Activated T-cell treated with anti-CD3 and anti-CD28 coated beads, Interleukin-2, amount 50 U/mL, for 24 hours (primary cell): ENCODE data around the gene RNF39.

ENCODE experiments used
- DNase-seq: peaks from one replicate; pipeline ENCODE4 v3.0.0-alpha.2; 2020
- H3K27ac Mint-ChIP-seq: 2 replicates; pipeline ENCODE4 v1.8.0; 2020; ENCODE audit warnings: mild to moderate bottlenecking, mixed read lengths
- H3K27me3 Mint-ChIP-seq: 2 replicates; pipeline ENCODE4 v1.8.0; 2020; ENCODE audit warnings: mixed read lengths
- H3K36me3 Mint-ChIP-seq: 2 replicates; pipeline ENCODE4 v1.8.0; 2020; ENCODE audit warnings: low read depth, mixed read lengths
- H3K4me1 Mint-ChIP-seq: 2 replicates; pipeline ENCODE4 v1.8.0; 2020; ENCODE audit warnings: low read depth, mixed read lengths
- H3K4me3 Mint-ChIP-seq: 2 replicates; pipeline ENCODE4 v1.8.0; 2020; ENCODE audit warnings: mild to moderate bottlenecking, moderate library complexity, mixed read lengths
- H3K9me3 Mint-ChIP-seq: 2 replicates; pipeline ENCODE4 v1.8.0; 2020; ENCODE audit warnings: mixed read lengths

The RNF39 gene

DNA sequence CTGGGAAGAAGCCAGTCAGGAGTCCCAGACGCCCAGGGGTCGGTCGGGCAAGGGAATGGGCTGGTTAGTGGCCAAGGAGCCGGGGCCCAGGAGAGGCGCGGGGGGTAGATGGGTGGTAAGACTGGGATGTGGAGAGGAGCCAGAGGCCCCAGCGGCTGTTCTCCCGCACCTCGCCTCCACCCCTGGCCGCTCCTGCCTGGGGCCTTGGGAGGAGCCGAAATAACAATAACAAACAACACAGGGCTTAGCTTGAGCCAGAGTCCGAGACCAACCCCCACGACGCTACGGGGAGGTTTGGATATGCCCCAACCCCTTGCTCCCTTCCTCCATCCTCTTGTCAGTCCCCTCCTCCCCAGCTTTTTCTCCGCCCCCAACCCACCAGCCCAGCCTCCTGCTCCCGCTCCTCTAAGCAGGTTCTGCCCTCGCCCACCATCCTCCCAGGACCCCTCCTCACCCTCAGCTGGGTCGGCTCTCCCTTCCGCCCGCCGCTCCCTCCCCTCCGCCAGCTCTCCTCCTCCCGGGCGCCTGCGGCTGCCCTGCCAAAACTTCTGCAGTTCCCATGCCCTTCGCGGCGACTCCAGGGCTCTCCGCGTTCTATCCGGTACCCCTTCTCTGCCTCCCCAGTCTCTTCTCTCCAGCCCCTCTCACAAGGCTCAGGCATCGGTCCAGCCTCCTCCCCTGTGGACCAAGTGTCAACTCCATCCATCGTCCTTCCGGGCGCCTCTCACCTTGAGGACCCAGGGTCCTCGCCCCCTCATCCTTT is 1.1 kb downstream of the RNF39 start:
- Mint-ChIP-seq H3K9me3 (no peaks in the 10 kb centered on the region), H3K27ac (no peak overlapping the region), H3K36me3 (peaks cover 14% of the 10 kb centered on the region), H3K4me1 (peaks cover 47% of the 10 kb centered on the region), H3K4me3 (peak overlapping the region; percentile 56), H3K27me3 (peaks cover 67% of the 10 kb centered on the region)
- no peak for DNase-seq

DNA sequence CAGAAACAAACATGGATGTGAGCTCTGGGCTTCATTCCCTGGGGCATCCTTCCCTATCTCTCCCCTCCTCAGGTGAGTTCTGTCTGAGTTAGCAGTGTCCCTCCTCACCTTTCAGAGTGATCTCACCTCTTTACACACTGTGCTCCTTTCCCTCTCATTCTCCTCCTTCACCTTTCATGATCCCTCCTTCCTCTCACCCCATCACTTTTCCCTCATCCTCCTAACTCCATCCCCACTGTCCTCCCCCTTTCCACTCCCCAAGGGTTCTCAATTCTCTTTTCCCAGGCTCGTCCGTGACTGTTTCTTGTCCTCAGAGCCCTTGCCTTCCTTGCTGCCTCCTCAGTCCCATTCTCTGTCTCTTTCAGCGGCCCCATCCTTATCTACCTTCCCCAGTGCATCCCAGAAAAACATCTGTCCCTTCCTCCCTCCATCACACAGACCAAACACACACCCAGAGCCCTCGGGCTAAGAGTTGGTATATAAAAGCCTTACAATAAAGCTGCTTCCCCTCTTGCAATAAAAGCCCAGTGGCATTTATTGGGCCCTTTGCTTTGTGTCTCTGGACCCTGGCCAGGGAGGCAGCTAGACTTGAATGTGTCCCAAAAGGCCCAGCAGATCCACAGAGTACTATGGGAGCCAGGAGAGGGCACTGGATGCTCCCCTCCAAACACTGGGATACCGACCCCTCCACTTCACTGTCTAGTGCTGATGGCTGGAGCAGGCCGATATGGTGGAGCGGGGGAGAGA is 1.9 kb downstream of the RNF39 start:
- Mint-ChIP-seq H3K27ac (no peak overlapping the region), H3K9me3 (no peaks in the 10 kb centered on the region), H3K36me3 (peaks cover 23% of the 10 kb centered on the region), H3K27me3 (peaks cover 67% of the 10 kb centered on the region), H3K4me3 (no peak overlapping the region), H3K4me1 (peaks cover 49% of the 10 kb centered on the region)
- no peak for DNase-seq

DNA sequence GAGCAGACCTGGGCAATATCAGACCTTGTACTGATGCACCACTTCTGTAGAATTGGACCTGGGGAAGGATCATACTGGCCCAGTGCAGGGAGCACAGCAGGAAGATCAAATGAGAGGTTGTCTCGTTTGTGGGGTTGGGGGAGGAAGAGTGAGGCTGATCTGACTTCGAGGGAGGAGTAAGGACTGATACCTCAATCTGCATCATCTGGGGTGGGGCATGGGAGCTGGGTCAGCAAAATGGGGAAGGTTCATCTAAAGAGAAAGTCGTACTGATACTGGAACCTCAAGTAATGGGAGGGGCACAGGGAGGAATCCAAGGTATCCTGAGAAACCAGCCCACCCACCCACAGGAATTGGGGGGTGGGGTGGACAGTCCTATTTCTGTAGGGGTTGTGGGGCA is 3.7 kb downstream of the RNF39 start:
- peaks cover 63% of the 10 kb centered on the region for H3K27me3 Mint-ChIP-seq
- peaks cover 39% of the 10 kb centered on the region for H3K36me3 Mint-ChIP-seq
- H3K27ac Mint-ChIP-seq: no peak overlapping the region
- no peak overlapping the region for H3K4me3 Mint-ChIP-seq
- DNase-seq: no peak
- peaks cover 57% of the 10 kb centered on the region for H3K4me1 Mint-ChIP-seq
- no peaks in the 10 kb centered on the region for H3K9me3 Mint-ChIP-seq

DNA sequence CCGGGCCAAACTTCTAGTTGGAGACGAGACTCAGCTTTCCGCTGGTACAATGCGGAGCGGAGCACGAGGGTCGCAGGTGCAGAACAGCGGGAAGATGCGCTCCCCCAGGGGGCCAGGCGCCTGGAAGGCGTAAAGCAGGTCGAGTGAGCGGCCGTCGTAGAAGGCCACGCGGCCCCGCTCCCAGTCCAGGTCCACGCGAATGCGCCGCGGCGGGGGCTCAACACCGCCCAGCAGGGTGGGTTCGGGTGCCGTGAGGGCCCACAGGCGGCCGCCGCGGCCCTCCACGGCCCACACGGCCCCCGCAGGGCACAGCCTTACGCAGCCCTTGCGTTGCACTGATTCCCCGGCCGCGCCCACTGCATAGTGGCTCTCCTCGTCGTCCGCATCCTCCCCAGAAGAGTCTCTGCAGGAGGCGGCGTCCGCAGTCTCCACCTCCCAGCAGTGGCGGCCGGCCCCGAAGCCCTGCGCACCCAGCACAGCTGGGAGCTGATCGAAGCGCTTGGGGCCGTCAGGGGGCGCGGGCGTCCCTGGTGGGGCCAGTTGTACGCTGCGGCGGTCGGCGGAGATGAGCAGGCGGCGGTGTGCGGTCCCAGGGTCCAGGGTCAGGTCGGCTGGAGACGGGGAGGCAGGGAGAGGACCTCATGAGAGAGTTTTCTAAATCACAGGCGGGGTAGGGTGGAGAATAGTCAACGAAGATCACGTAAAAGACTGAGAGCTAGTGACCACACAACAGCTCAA is 4.3 kb downstream of the RNF39 start:
- H3K36me3 Mint-ChIP-seq: peaks cover 43% of the 10 kb centered on the region
- H3K27ac Mint-ChIP-seq: no peak overlapping the region
- DNase-seq: no peak
- H3K4me1 Mint-ChIP-seq: peaks cover 53% of the 10 kb centered on the region
- peaks cover 58% of the 10 kb centered on the region for H3K27me3 Mint-ChIP-seq
- no peaks in the 10 kb centered on the region for H3K9me3 Mint-ChIP-seq
- no peak overlapping the region for H3K4me3 Mint-ChIP-seq

DNA sequence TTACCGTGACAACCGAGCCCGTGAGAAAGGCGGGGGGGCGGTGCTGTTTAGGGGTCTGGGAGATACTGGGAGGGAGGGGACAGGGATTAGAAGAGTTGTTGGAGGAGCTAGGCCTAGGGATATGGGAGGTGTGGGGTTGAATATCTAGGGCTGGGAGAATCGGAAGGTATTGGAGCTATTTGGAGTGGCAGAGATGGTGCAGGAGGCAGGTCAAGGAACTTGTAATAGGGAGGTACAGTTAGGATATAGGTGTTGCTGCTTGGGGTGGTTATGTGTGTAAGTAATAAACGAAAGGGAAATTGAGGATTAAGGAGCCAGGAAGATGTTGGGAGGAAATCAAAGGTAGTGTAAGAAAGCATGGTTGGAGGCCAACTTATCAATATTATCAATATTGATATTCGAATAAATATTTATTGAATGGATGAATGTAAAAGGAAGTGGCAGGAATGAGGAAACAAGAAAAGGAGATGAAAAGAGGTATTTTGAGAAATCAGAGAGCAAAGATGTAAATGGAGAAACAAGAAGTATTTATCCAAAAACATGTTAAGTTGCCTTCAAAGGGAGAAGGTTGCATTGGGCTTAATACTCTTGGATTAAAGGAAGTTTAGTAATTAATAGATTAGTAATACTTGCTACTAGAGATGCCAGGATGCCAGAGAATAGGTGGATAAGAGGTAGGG is 8.0 kb downstream of the RNF39 start:
- H3K36me3 Mint-ChIP-seq: peaks cover 73% of the 10 kb centered on the region
- H3K4me3 Mint-ChIP-seq: peak overlapping the region; percentile 92
- peak overlapping the region; percentile 98 for H3K27ac Mint-ChIP-seq
- no peak for DNase-seq
- peaks cover 6% of the 10 kb centered on the region for H3K9me3 Mint-ChIP-seq
- peaks cover 57% of the 10 kb centered on the region for H3K4me1 Mint-ChIP-seq
- H3K27me3 Mint-ChIP-seq: peaks cover 23% of the 10 kb centered on the region

DNA sequence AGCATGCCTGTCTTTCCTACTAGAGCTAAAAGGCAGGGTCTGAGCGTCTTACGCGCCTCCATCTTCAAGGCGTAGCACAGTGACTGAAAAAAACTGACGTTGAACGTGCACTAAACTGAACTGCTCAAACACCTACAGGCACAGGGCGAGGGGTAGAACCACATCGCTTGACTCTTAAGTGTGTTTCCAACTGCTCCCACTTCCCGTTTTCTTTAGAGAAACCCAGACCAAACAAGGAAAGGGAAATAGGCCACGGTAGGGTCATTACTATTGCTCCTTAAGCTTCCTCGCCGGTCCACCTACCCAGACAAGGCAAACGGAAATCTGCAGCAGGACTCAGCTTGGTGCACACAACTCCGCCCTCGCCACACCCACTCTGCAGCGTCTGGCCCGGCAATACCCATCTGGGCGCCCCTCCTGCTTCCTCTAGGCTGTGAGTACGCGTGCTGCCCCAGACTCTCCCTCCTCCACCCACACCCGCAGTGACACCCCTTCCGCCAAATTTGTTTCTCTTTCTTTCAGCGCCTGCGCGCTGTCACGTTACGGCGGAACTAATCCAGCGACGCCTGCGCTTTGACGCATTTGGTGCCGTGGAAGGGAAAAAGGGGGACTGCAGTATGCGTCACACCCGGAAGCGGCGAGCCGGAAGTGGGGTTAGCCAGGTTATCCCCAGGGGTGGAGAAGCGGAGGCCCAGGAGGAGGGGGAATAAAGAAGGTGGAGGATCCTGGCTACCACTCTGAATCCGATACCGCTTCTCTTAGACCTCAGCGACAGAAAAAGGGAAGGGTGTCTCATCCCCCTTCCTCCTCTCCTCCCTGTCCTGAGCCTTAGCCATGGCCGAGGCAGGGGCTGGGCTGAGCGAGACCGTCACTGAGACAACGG is 8.8 kb downstream of the RNF39 start, which contains the start of gene PPP1R11:
PPP1R11 (plus strand) TSS at position 622 of the 883 bp plus-strand sequence; CDS start at position 835, 213 bp downstream.
- peak within 1 kb of the TSS; percentile 98 for H3K27ac Mint-ChIP-seq
- peaks cover 78% of the 10 kb centered on the region for H3K36me3 Mint-ChIP-seq
- DNase-seq: peak; percentile 97
- peaks cover 60% of the 10 kb centered on the region for H3K4me1 Mint-ChIP-seq
- H3K4me3 Mint-ChIP-seq: peak within 1 kb of the TSS; percentile 92
- peaks cover 15% of the 10 kb centered on the region for H3K27me3 Mint-ChIP-seq
- H3K9me3 Mint-ChIP-seq: peaks cover 6% of the 10 kb centered on the region

DNA sequence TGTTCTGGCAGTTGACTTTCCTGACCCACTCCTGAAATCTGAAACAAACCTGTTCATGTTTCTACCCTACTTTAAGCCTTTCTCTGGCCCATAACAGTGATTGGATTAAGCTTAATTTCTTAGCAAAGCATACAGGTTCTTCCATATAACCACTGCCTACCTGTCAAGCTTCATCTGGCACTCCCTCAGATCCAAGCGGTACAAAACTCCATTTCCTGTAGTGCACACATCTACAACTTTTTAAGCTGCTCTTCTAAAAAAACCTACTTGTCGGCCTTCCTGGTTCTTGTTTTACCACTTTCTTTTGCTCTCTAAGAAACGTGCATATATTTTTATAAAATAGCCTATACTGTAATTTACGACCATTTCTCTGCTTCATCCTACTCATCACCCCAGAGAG is 9.5 kb downstream of the RNF39 start:
- peaks cover 9% of the 10 kb centered on the region for H3K27me3 Mint-ChIP-seq
- H3K36me3 Mint-ChIP-seq: peaks cover 86% of the 10 kb centered on the region
- peak overlapping the region; percentile 92 for H3K4me3 Mint-ChIP-seq
- no peak for DNase-seq
- peak overlapping the region; percentile 98 for H3K27ac Mint-ChIP-seq
- peaks cover 6% of the 10 kb centered on the region for H3K9me3 Mint-ChIP-seq
- peaks cover 58% of the 10 kb centered on the region for H3K4me1 Mint-ChIP-seq

DNA sequence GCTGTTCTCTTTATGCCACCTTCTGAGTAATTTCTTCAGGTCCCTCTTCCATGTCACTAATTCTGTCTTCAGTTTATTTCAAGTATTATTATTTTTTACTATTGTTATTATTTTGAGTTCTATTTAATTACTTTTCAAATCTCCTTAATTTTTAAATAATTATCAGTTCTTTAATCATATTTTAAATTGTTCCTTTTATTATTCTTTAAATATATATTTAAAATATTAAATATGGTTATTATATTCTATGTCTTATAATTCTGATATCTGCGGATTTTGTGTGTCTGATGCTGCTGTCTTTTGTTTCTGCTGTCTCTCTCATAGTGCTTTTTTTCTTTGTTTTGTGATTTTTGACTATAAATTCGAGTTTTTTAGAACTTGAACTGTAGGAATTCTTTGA is 12.3 kb downstream of the RNF39 start:
- Mint-ChIP-seq H3K4me1 (peaks cover 60% of the 10 kb centered on the region), H3K36me3 (peaks cover 69% of the 10 kb centered on the region), H3K4me3 (peak overlapping the region; percentile 97), H3K27ac (peak overlapping the region; percentile 79), H3K9me3 (peaks cover 6% of the 10 kb centered on the region), H3K27me3 (no peaks in the 10 kb centered on the region)
- no peak for DNase-seq

DNA sequence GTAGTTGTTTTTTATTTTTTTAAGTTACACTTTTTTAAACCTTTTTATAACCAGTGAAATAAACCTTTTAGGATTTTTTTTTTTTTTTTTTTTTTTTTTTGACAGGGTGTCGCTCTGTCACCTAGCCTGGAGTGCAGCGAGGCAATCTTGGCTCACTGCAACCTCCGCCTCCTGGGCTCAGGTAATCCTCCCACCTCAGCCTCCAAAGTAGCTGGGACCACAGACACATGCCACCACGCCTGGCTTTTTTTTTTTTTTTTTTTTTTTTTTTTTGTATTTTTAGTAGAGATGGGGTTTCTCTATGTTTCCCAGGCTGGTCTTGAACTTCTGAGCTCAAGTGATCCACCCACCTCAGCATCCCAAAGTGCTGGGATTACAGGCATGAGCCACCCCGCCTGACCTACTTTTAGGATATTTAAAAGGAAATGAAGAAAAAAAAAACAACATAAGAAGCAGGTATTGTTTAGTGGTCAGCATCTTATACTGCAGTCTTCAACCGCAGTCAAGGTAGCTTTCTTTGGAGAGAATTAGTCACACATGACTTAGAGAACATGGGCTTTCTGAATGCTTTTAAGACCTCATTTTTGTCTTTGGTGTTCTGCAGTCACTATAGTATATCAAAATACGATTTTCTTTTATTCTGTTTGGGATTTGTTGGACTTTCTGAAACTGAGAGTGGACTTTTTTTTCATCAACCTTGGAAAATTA is 12.9 kb downstream of the RNF39 start:
- Mint-ChIP-seq H3K27me3 (no peaks in the 10 kb centered on the region), H3K4me3 (peak overlapping the region; percentile 97), H3K36me3 (peaks cover 67% of the 10 kb centered on the region), H3K4me1 (peaks cover 53% of the 10 kb centered on the region), H3K9me3 (peaks cover 6% of the 10 kb centered on the region), H3K27ac (peak overlapping the region; percentile 97)
- DNase-seq: no peak

DNA sequence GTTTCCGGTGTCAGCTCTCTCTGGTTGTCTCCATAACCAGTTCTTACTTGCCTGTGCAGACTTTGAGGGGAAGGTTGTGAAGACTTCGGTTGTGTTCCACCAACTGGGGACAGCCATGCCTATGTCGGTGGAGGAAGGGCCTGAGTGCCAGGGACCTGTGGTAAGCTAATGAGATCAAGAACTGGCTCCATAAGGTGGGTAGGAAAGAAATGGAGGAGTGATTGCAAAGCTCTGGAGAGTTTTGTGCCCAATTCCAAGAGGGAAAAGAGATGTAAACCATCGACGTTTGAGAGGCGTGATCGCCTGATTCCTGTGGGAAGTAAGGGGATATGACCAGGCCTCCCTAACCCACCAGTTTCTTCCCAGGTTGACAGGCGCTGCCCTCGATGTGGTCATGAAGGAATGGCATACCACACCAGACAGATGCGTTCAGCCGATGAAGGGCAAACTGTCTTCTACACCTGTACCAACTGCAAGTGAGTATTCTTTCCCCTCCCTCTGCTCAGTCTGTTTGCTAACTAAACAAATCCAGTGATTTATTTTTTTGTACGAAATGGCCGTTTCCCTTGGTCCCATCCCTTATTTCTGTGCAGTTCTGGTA is 13.6 kb downstream of the RNF39 start:
- peak overlapping the region; percentile 97 for H3K4me3 Mint-ChIP-seq
- no peak for DNase-seq
- peak overlapping the region; percentile 97 for H3K27ac Mint-ChIP-seq
- H3K27me3 Mint-ChIP-seq: no peaks in the 10 kb centered on the region
- H3K9me3 Mint-ChIP-seq: peaks cover 6% of the 10 kb centered on the region
- H3K36me3 Mint-ChIP-seq: peaks cover 67% of the 10 kb centered on the region
- peaks cover 50% of the 10 kb centered on the region for H3K4me1 Mint-ChIP-seq

DNA sequence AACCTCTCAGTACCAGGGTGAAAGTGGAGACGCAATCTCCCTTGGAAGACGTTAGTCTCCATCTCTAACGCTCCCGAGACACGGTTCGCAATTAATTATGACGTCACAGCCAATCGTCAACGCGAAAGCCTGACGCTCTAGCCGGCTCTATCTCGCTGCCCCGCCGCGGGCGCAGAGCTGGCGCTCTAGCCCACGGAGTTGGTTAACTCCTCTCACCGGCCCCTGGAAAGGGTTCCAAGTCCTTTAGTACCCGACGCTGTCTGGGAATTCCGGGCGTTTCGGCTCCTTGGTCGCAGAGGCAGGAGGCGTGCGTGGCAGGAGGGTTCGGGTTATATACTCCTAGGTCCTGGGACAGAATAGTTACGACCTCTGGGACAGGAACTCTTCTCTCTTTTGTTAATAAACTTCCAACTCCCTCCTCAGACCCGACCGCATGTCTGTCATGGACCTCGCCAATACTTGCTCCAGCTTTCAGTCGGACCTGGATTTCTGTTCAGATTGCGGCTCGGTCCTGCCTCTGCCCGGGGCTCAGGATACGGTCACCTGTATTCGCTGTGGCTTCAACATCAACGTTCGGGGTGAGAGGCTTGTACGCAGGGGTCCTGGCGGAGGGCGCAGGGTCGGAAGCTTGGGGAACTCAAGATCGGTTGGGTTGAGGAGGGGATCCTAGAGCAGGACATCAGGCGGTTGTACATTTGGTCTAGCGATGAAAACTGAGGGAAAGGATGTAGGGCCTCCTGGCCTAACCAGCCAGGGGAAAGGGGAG is 14.3 kb downstream of the RNF39 start, which contains the start of gene POLR1H:
POLR1H (plus strand) TSS at position 174 of the 766 bp plus-strand sequence; CDS start at position 434, 260 bp downstream.
- peak; percentile 87 for DNase-seq
- peaks cover 47% of the 10 kb centered on the region for H3K4me1 Mint-ChIP-seq
- H3K27me3 Mint-ChIP-seq: no peaks in the 10 kb centered on the region
- peak within 1 kb of the TSS; percentile 97 for H3K4me3 Mint-ChIP-seq
- peak within 1 kb of the TSS; percentile 97 for H3K27ac Mint-ChIP-seq
- peaks cover 6% of the 10 kb centered on the region for H3K9me3 Mint-ChIP-seq
- H3K36me3 Mint-ChIP-seq: peaks cover 68% of the 10 kb centered on the region

DNA sequence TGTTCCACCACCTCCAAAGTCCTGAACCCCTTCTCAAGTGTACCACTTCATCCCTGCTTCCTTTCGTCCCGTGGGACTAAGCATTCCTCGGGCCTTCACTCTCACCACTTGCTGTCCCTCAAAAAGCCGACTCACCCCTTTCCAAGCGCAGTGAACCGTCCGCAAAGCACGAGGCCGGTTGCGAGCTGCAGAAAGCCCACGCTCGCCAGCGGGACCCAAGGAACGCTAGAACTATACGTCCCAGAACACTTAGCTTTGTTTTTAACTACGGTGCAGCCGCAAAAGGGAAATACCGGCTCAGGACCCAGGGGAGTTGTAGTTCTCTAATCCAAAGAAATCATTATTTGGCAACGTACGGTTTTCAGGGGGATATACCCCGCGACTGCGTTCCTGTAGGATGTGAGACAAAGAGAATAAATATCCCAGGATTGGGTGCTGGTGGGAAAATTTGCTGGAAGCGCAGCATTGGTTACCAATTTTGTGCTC is 14.9 kb downstream of the RNF39 start:
- peak overlapping the region; percentile 97 for H3K4me3 Mint-ChIP-seq
- peaks cover 41% of the 10 kb centered on the region for H3K4me1 Mint-ChIP-seq
- H3K36me3 Mint-ChIP-seq: peaks cover 69% of the 10 kb centered on the region
- peak; percentile 63 for DNase-seq
- H3K27ac Mint-ChIP-seq: peak overlapping the region; percentile 97
- H3K27me3 Mint-ChIP-seq: no peaks in the 10 kb centered on the region
- H3K9me3 Mint-ChIP-seq: peaks cover 6% of the 10 kb centered on the region
